Central memory CD8-positive, alpha-beta T cell (primary cell): ENCODE measurements around the gene NRK.
"Not testable (repeated sequence)": the region's sequence is repeated elsewhere in the genome, so short reads cannot be mapped to it uniquely, and the experiment has no call there.

Experiments
- ATAC-seq: fragments of 150-1000 bp; cut with Tn5 transposase; replicated peaks from 2 replicates; pipeline ENCODE4 v1.10.0; 2022; ENCODE audit warnings: mild to moderate bottlenecking, moderate FRiP score, moderate number of reproducible peaks; ENCODE audit not compliant: poor library complexity, severe bottlenecking; ENCODE audit errors: extremely low read depth
- DNase-seq, 2 donors: peaks; one replicate each; pipeline ENCODE4 v3.0.0; 2021; ENCODE audit warnings: low spot score in 2 of 2
- H3K27ac Mint-ChIP-seq: one replicate; pipeline ENCODE4 v1.8.0; 2022; ENCODE audit warnings: low read depth, mild to moderate bottlenecking, moderate library complexity, mixed read lengths
- H3K27me3 Mint-ChIP-seq: one replicate; pipeline ENCODE4 v1.8.0; 2022; ENCODE audit warnings: mixed read lengths
- H3K36me3 Mint-ChIP-seq: one replicate; pipeline ENCODE4 v1.8.0; 2022; ENCODE audit warnings: mild to moderate bottlenecking, moderate library complexity, mixed read lengths; ENCODE audit not compliant: insufficient read depth
- H3K4me1 Mint-ChIP-seq: one replicate; pipeline ENCODE4 v1.8.0; 2022; ENCODE audit warnings: mixed read lengths
- H3K4me3 Mint-ChIP-seq: one replicate; pipeline ENCODE4 v1.8.0; 2022; ENCODE audit warnings: mild to moderate bottlenecking, moderate library complexity, mixed read lengths
- H3K9me3 Mint-ChIP-seq: one replicate; pipeline ENCODE4 v1.8.0; 2022; ENCODE audit warnings: mixed read lengths

The NRK gene

GRCh38 chrX:105910563-105911105, 88.3 kb downstream of the NRK start:
- H3K36me3 Mint-ChIP-seq = peaks cover 3% of the 10 kb centered on the region
- no peaks in the 10 kb centered on the region for H3K4me1 Mint-ChIP-seq
- no peak overlapping the region for H3K4me3 Mint-ChIP-seq
- no peak for ATAC-seq
- H3K9me3 Mint-ChIP-seq = no peaks in the 10 kb centered on the region
- H3K27me3 Mint-ChIP-seq = no peaks in the 10 kb centered on the region
- H3K27ac Mint-ChIP-seq = no peak overlapping the region
- no peak for DNase-seq

- H3K9me3 Mint-ChIP-seq = no peaks in the 10 kb centered on the region
- DNase-seq (no peak), ATAC-seq (no peak)
- peaks cover 2% of the 10 kb centered on the region for H3K36me3 Mint-ChIP-seq
- no peaks in the 10 kb centered on the region for H3K27me3 Mint-ChIP-seq
- no peak overlapping the region for H3K27ac Mint-ChIP-seq
- H3K4me3 Mint-ChIP-seq = no peak overlapping the region
- no peaks in the 10 kb centered on the region for H3K4me1 Mint-ChIP-seq
Observed at GRCh38 chrX:105945266-105945665, 122.9 kb downstream of the NRK start.

- no peak for DNase-seq
- H3K9me3 Mint-ChIP-seq = peaks cover 4% of the 10 kb centered on the region
- H3K4me3 Mint-ChIP-seq = no peak overlapping the region
- H3K27me3 Mint-ChIP-seq = no peaks in the 10 kb centered on the region
- no peak overlapping the region for H3K27ac Mint-ChIP-seq
- no peak for ATAC-seq
- no peaks in the 10 kb centered on the region for H3K4me1 Mint-ChIP-seq
- no peaks in the 10 kb centered on the region for H3K36me3 Mint-ChIP-seq
Observed at GRCh38 chrX:105969487-105969886, 147.1 kb downstream of the NRK start.

GRCh38 chrX:105972690-105973386, 150.5 kb downstream of the NRK start:
- ATAC-seq (no peak), DNase-seq (no peak)
- Mint-ChIP-seq H3K4me3 (no peak overlapping the region), H3K9me3 (peaks cover 9% of the 10 kb centered on the region), H3K36me3 (no peaks in the 10 kb centered on the region), H3K4me1 (no peaks in the 10 kb centered on the region), H3K27ac (no peak overlapping the region), H3K27me3 (no peaks in the 10 kb centered on the region)

- no peaks in the 10 kb centered on the region for H3K4me1 Mint-ChIP-seq
- no peak overlapping the region for H3K4me3 Mint-ChIP-seq
- no peaks in the 10 kb centered on the region for H3K27me3 Mint-ChIP-seq
- H3K27ac Mint-ChIP-seq = no peak overlapping the region
- H3K36me3 Mint-ChIP-seq = no peaks in the 10 kb centered on the region
- H3K9me3 Mint-ChIP-seq = peaks cover 9% of the 10 kb centered on the region
- DNase-seq (no peak), ATAC-seq (no peak)
Observed at GRCh38 chrX:105973387-105973739, 151.0 kb downstream of the NRK start.

GRCh38 chrX:105975382-105975781, 153.0 kb downstream of the NRK start:
- Mint-ChIP-seq H3K4me1 (no peaks in the 10 kb centered on the region), H3K9me3 (peaks cover 9% of the 10 kb centered on the region), H3K27ac (no peak overlapping the region), H3K36me3 (no peaks in the 10 kb centered on the region), H3K27me3 (no peaks in the 10 kb centered on the region), H3K4me3 (no peak overlapping the region)
- ATAC-seq (no peak), DNase-seq (no peak)

- Mint-ChIP-seq H3K27ac (no peak overlapping the region), H3K4me1 (no peaks in the 10 kb centered on the region), H3K27me3 (no peaks in the 10 kb centered on the region), H3K36me3 (no peaks in the 10 kb centered on the region), H3K9me3 (peaks cover 20% of the 10 kb centered on the region), H3K4me3 (no peak overlapping the region)
- ATAC-seq (no peak), DNase-seq (no peak)
Observed at GRCh38 chrX:105981772-105982485, 159.6 kb downstream of the NRK start.

GRCh38 chrX:105988487-105988886, 166.1 kb downstream of the NRK start:
- H3K36me3 Mint-ChIP-seq, H3K27ac Mint-ChIP-seq, H3K27me3 Mint-ChIP-seq, DNase-seq, H3K4me3 Mint-ChIP-seq, ATAC-seq, H3K4me1 Mint-ChIP-seq: not testable (repeated sequence)
- peaks cover 22% of the 10 kb centered on the region for H3K9me3 Mint-ChIP-seq

- H3K36me3 Mint-ChIP-seq = no peaks in the 10 kb centered on the region
- H3K9me3 Mint-ChIP-seq = peaks cover 3% of the 10 kb centered on the region
- ATAC-seq (no peak), DNase-seq (no peak)
- H3K4me1 Mint-ChIP-seq = no peaks in the 10 kb centered on the region
- no peaks in the 10 kb centered on the region for H3K27me3 Mint-ChIP-seq
- H3K27ac Mint-ChIP-seq = no peak overlapping the region
- H3K4me3 Mint-ChIP-seq = no peak overlapping the region
Observed at GRCh38 chrX:105999294-105999693, 177.0 kb downstream of the NRK start.

- H3K4me1 Mint-ChIP-seq = no peaks in the 10 kb centered on the region
- no peaks in the 10 kb centered on the region for H3K36me3 Mint-ChIP-seq
- H3K27me3 Mint-ChIP-seq = no peaks in the 10 kb centered on the region
- peaks cover 7% of the 10 kb centered on the region for H3K9me3 Mint-ChIP-seq
- DNase-seq (no peak), ATAC-seq (no peak)
- no peak overlapping the region for H3K4me3 Mint-ChIP-seq
- no peak overlapping the region for H3K27ac Mint-ChIP-seq
Observed at GRCh38 chrX:106000203-106000602, 177.9 kb downstream of the NRK start.

- H3K4me3 Mint-ChIP-seq, H3K4me1 Mint-ChIP-seq, H3K9me3 Mint-ChIP-seq, H3K27me3 Mint-ChIP-seq, DNase-seq, H3K36me3 Mint-ChIP-seq, H3K27ac Mint-ChIP-seq, ATAC-seq: not testable (repeated sequence)
Observed at GRCh38 chrX:106000609-106001008, 178.3 kb downstream of the NRK start.

GRCh38 chrX:106005684-106006083, 183.3 kb downstream of the NRK start:
- Mint-ChIP-seq H3K4me1 (no peaks in the 10 kb centered on the region), H3K36me3 (peaks cover 1% of the 10 kb centered on the region), H3K27me3 (no peaks in the 10 kb centered on the region), H3K27ac (no peak overlapping the region), H3K9me3 (peaks cover 7% of the 10 kb centered on the region), H3K4me3 (no peak overlapping the region)
- DNase-seq (no peak), ATAC-seq (no peak)

- DNase-seq = no peak
- peaks cover 1% of the 10 kb centered on the region for H3K36me3 Mint-ChIP-seq
- peaks cover 12% of the 10 kb centered on the region for H3K9me3 Mint-ChIP-seq
- H3K4me3 Mint-ChIP-seq = no peak overlapping the region
- H3K27me3 Mint-ChIP-seq = no peaks in the 10 kb centered on the region
- no peak overlapping the region for H3K27ac Mint-ChIP-seq
- no peaks in the 10 kb centered on the region for H3K4me1 Mint-ChIP-seq
- no peak for ATAC-seq
Observed at GRCh38 chrX:106007815-106008214, 185.5 kb downstream of the NRK start.
